Measurements from ENCODE around the gene ATOH8. TPM values are rescaled to one million over a fixed set of nuclear protein-coding genes. Genes with fewer than 3 reads are reported as not detected.

ATOH8 gene
- total and polyA plus RNA-seq, 2 experiments from 2014 or later: 12.7 to 50.1 TPM

GRCh38 chr2:85719609-85720240 lies 34.1 kb upstream of the ATOH8 start:
- Histone ChIP-seq H3K9me2 (ENCODE audit: insufficient read depth) (no peaks in the 10 kb centered on the region), H3F3A (ENCODE audit: insufficient read depth) (peaks cover 12% of the 10 kb centered on the region; the same call in 1 of the 2 replicates), H3K9ac (no peak overlapping the region), H3K4me2 (ENCODE audit: unreplicated experiment) (no peak overlapping the region), H3K4me3 (no peak overlapping the region), H3K9me3 (ENCODE audit: low read depth) (no peaks in the 10 kb centered on the region), H3K4me1 (ENCODE audit: insufficient read depth) (peaks cover 18% of the 10 kb centered on the region), H3K79me2 (ENCODE audit: insufficient read depth) (no peaks in the 10 kb centered on the region), H4K20me1 (ENCODE audit: insufficient read depth) (no peaks in the 10 kb centered on the region), H3K36me3 (ENCODE audit: low read depth) (no peaks in the 10 kb centered on the region), H2AFZ (no peak overlapping the region), H3K27ac (no peak overlapping the region), H3K27me3 (replicated peaks; ENCODE audit: insufficient read depth) (no peaks in the 10 kb centered on the region)
- TF ChIP-seq EZH2phosphoT487 (IDR thresholded peaks at IDR 0.05; ENCODE audit: insufficient read depth, low read depth): no peak
- no peak for TF ChIP-seq EZH2 (IDR thresholded peaks at IDR 0.05; ENCODE audit: insufficient read depth, poor library complexity, severe bottlenecking)
- no peak for DNase-seq
- in situ Hi-C loops (cut with MboI): no loop called here
- WGBS, 2 experiments (ENCODE audit: low coverage in 1 of 2, low lambda C conversion rate in 2 of 2, missing lambda C conversion rate in 2 of 2): 82 to 83% methylated on average over 6 of the region's 6 CpGs

GRCh38 chr2:85720533-85720932 lies 33.3 kb upstream of the ATOH8 start:
- no peaks in the 10 kb centered on the region for H3K79me2 ChIP-seq (ENCODE audit: insufficient read depth)
- no peak for TF ChIP-seq EZH2phosphoT487 (IDR thresholded peaks at IDR 0.05; ENCODE audit: insufficient read depth, low read depth)
- no peak for TF ChIP-seq EZH2 (IDR thresholded peaks at IDR 0.05; ENCODE audit: insufficient read depth, poor library complexity, severe bottlenecking)
- H3K27ac ChIP-seq: no peak overlapping the region
- H3K4me3 ChIP-seq: no peak overlapping the region
- H3K4me2 ChIP-seq (ENCODE audit: unreplicated experiment): no peak overlapping the region
- 89 to 95% methylated on average over 1 of the region's 1 CpG for WGBS, 2 experiments (ENCODE audit: low coverage in 1 of 2, low lambda C conversion rate in 2 of 2, missing lambda C conversion rate in 2 of 2)
- H3K4me1 ChIP-seq (ENCODE audit: insufficient read depth): peaks cover 18% of the 10 kb centered on the region
- no peak for DNase-seq
- in situ Hi-C loops (cut with MboI): no loop called here
- H4K20me1 ChIP-seq (ENCODE audit: insufficient read depth): no peaks in the 10 kb centered on the region
- peaks cover 12% of the 10 kb centered on the region; the same call in 1 of the 2 replicates for H3F3A ChIP-seq (ENCODE audit: insufficient read depth)
- no peaks in the 10 kb centered on the region for H3K9me2 ChIP-seq (ENCODE audit: insufficient read depth)
- no peak overlapping the region for H2AFZ ChIP-seq
- no peak overlapping the region for H3K9ac ChIP-seq
- no peaks in the 10 kb centered on the region for H3K9me3 ChIP-seq (ENCODE audit: low read depth)
- H3K27me3 ChIP-seq (replicated peaks; ENCODE audit: insufficient read depth): no peaks in the 10 kb centered on the region
- H3K36me3 ChIP-seq (ENCODE audit: low read depth): no peaks in the 10 kb centered on the region

- in situ Hi-C loops (cut with MboI): no loop called here
- no peak overlapping the region for H3K27ac ChIP-seq
Observed at GRCh38 chr2:85721641-85722040, 32.1 kb upstream of the ATOH8 start.

GRCh38 chr2:85722519-85722918 lies 31.3 kb upstream of the ATOH8 start:
- Histone ChIP-seq H3K4me1 (ENCODE audit: insufficient read depth) (peaks cover 12% of the 10 kb centered on the region), H2AFZ (no peak overlapping the region), H3K4me2 (ENCODE audit: unreplicated experiment) (no peak overlapping the region), H3F3A (ENCODE audit: insufficient read depth) (peaks cover 6% of the 10 kb centered on the region; the same call in 1 of the 2 replicates), H4K20me1 (ENCODE audit: insufficient read depth) (no peaks in the 10 kb centered on the region), H3K9me2 (ENCODE audit: insufficient read depth) (no peaks in the 10 kb centered on the region), H3K9me3 (ENCODE audit: low read depth) (no peaks in the 10 kb centered on the region), H3K9ac (no peak overlapping the region), H3K27me3 (replicated peaks; ENCODE audit: insufficient read depth) (no peaks in the 10 kb centered on the region), H3K27ac (no peak overlapping the region), H3K79me2 (ENCODE audit: insufficient read depth) (no peaks in the 10 kb centered on the region), H3K36me3 (ENCODE audit: low read depth) (no peaks in the 10 kb centered on the region), H3K4me3 (no peak overlapping the region)
- DNase-seq: no peak
- WGBS, 2 experiments (ENCODE audit: low coverage in 1 of 2, low lambda C conversion rate in 2 of 2, missing lambda C conversion rate in 2 of 2): 87 to 89% methylated on average over 6 of the region's 6 CpGs
- in situ Hi-C loops (cut with MboI): no loop called here
- TF ChIP-seq EZH2 (IDR thresholded peaks at IDR 0.05; ENCODE audit: insufficient read depth, poor library complexity, severe bottlenecking) (no peak), EZH2phosphoT487 (IDR thresholded peaks at IDR 0.05; ENCODE audit: insufficient read depth, low read depth) (no peak)

More at GRCh38 chr2:85721641-85722040, 32.1 kb upstream of the ATOH8 start:
- Histone ChIP-seq H3F3A (ENCODE audit: insufficient read depth) (peaks cover 12% of the 10 kb centered on the region; the same call in 1 of the 2 replicates), H4K20me1 (ENCODE audit: insufficient read depth) (no peaks in the 10 kb centered on the region), H3K4me2 (ENCODE audit: unreplicated experiment) (no peak overlapping the region), H3K27me3 (replicated peaks; ENCODE audit: insufficient read depth) (no peaks in the 10 kb centered on the region), H3K9me3 (ENCODE audit: low read depth) (no peaks in the 10 kb centered on the region), H3K79me2 (ENCODE audit: insufficient read depth) (no peaks in the 10 kb centered on the region), H3K9ac (no peak overlapping the region), H2AFZ (no peak overlapping the region), H3K36me3 (ENCODE audit: low read depth) (no peaks in the 10 kb centered on the region), H3K4me3 (no peak overlapping the region), H3K9me2 (ENCODE audit: insufficient read depth) (no peaks in the 10 kb centered on the region), H3K4me1 (ENCODE audit: insufficient read depth) (peaks cover 18% of the 10 kb centered on the region)
- TF ChIP-seq EZH2phosphoT487 (IDR thresholded peaks at IDR 0.05; ENCODE audit: insufficient read depth, low read depth) (no peak), EZH2 (IDR thresholded peaks at IDR 0.05; ENCODE audit: insufficient read depth, poor library complexity, severe bottlenecking) (no peak)
- 87% methylated on average over 4 of the region's 4 CpGs for WGBS, 2 experiments (ENCODE audit: low coverage in 1 of 2, low lambda C conversion rate in 2 of 2, missing lambda C conversion rate in 2 of 2)
- DNase-seq: no peak

Data from GM23248 (cell line).